Ovary (tissue), 9 donors: Measurements from ENCODE around the gene SLC13A2. TPM values are rescaled to one million over a fixed set of nuclear protein-coding genes. Genes with fewer than 3 reads are reported as not detected.
"Not testable (repeated sequence)": the region's sequence is repeated elsewhere in the genome, so short reads cannot be mapped to it uniquely, and the experiment has no call there.

Experiments
- DNase-seq, 5 donors: peaks; one replicate each; pipeline ENCODE4 v3.0.0-alpha.2; 2019 to 2020
- H3K27ac ChIP-seq, 2 donors: fragments of 200-600 bp; one replicate each; pipeline versions ENCODE4 v1.5.1 to v1.8.0; 2019 to 2022
- H3K27me3 ChIP-seq: fragments of 200-600 bp; one replicate; pipeline ENCODE4 v1.8.0; 2022
- H3K36me3 ChIP-seq: fragments of 200-600 bp; sonication (generic); one replicate; pipeline ENCODE4 v1.5.1; 2019
- H3K4me1 ChIP-seq: one replicate; pipeline ENCODE4 v1.8.1; 2013; ENCODE audit warnings: mild to moderate bottlenecking, moderate library complexity; ENCODE audit not compliant: insufficient read depth
- H3K4me3 ChIP-seq: fragments of 200-600 bp; sonication (generic); one replicate; pipeline ENCODE4 v1.5.1; 2017
- H3K9me3 ChIP-seq, 2 donors: fragments of 200-600 bp in 1 of 2; sonication (generic) in 1 of 2; one replicate each; pipeline versions ENCODE4 v1.5.1 to v1.8.1; 2013 to 2019; ENCODE audit warnings: mild to moderate bottlenecking in 1 of 2, moderate library complexity in 1 of 2
- EP300 ChIP-seq: sonication (generic); formaldehyde crosslinking; IDR thresholded peaks from one replicate; pipeline ENCODE4 v1.6.1; 2017; ENCODE audit warnings: antibody characterized with exemption
- POLR2A ChIP-seq: fragments of 450-650 bp; IDR thresholded peaks from one replicate; pipeline ENCODE4 v1.6.1; 2017; ENCODE audit warnings: antibody characterized with exemption, mild to moderate bottlenecking, moderate library complexity
- WGBS, 3 donors: extraction: QIAGEN DNeasy Blood & Tissue Kit in 1 of 3; methylation state at CpG; one replicate each; pipeline versions ENCODE4 v1.1.5 to v1.1.7; 2013 to 2017; 5-methylcytosine and 5-hydroxymethylcytosine counted together
- intact Hi-C, 4 donors: fragments of 100-400 bp; cut with DNase I; formaldehyde crosslinking; loops; one replicate each; pipeline versions ENCODE4 v1.11.0 to v1.15.1; 2022 to 2023
- polyA plus RNA-seq, 2 donors: library from polyadenylated mRNA; stranded (reverse); fragments of 200-250 nt in 1 of 2; fragments of 350-450 nt in 1 of 2; fragmentation: Illumina TruSeq in 1 of 2; extraction: RNeasy Lipid Tissue Mini Kit (QIAGEN cat#74804) in 1 of 2; gene quantifications; one replicate each; pipeline ENCODE4 v1.2.3, GENCODE V29; 2013 to 2014
- total RNA-seq, 7 donors: library from RNA; depleted of rRNA in 2 of 7; stranded (reverse); fragments of >200 nt in 2 of 7; fragmentation: NEBNext Ultra II Directional in 3 of 7; extraction: Animal tissue kit (Norgen Biotek cat#: 25700) in 3 of 7; gene quantifications; one replicate each; pipeline versions ENCODE4 v1.1.0 to v1.2.4, GENCODE V29; 2016 to 2023
- TF ChIP-seq, protein P1 (sequence below), 3 donors: fragments of 450-650 bp in 2 of 3; fragments of 200-600 bp in 1 of 3; IDR thresholded peaks; one replicate each; pipeline versions ENCODE4 v1.5.1 to v1.8.0; 2016 to 2022; ENCODE audit warnings: antibody characterized with exemption in 3 of 3, mild to moderate bottlenecking in 1 of 3
- donor health status: DM: no; HTN: no; CAD: no; lungs with moderate emphysema.
- donor health status: DM: no; HTN: no; CAD: no.
- donor health status: Bipolar disorder and iron deficiency.
- donor health status: DM: yes; HTN: yes; CAD: no.
- donor health status: DM: no; HTN: no; CAD: no.
- donor health status: DM: yes; HTN: yes; CAD: no.

The SLC13A2 gene
- total and polyA plus RNA-seq, 9 donors = 0.95 TPM; not detected in 8

DNA sequence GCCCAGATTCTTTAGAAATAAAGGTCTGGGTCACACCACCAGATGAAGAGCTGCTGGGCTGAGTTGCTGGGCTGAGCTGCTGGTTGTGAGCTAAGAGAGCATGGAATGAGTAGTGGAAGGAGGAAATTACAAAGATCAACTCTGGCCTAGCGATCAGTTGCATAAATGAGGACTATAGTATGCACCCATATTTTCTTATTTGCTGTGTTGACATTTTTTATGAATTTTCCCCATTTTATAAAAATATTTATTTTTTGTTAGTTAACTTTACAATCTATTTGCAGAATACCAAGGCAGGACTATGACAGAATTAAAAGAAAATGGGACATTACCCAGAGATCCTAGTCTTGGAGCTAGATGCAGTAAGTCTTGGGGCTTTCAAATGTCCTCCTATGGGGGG lies 23.6 kb upstream of the SLC13A2 start:
- H3K4me3 ChIP-seq = no peak overlapping the region
- intact Hi-C loops = no loop called here
- DNase-seq = no peak
- H3K36me3 ChIP-seq = no peaks in the 10 kb centered on the region
- no peaks in the 10 kb centered on the region for H3K27me3 ChIP-seq
- 89 to 94% (median 90%) methylated on average over 1 of the region's 1 CpG for WGBS, 3 donors
- no peaks in the 10 kb centered on the region for H3K4me1 ChIP-seq
- no peak for TF ChIP-seq EP300
- TF ChIP-seq, protein P1, sequence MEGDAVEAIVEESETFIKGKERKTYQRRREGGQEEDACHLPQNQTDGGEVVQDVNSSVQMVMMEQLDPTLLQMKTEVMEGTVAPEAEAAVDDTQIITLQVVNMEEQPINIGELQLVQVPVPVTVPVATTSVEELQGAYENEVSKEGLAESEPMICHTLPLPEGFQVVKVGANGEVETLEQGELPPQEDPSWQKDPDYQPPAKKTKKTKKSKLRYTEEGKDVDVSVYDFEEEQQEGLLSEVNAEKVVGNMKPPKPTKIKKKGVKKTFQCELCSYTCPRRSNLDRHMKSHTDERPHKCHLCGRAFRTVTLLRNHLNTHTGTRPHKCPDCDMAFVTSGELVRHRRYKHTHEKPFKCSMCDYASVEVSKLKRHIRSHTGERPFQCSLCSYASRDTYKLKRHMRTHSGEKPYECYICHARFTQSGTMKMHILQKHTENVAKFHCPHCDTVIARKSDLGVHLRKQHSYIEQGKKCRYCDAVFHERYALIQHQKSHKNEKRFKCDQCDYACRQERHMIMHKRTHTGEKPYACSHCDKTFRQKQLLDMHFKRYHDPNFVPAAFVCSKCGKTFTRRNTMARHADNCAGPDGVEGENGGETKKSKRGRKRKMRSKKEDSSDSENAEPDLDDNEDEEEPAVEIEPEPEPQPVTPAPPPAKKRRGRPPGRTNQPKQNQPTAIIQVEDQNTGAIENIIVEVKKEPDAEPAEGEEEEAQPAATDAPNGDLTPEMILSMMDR (IDR thresholded peaks at IDR 0.05) = no peak
- TF ChIP-seq POLR2A = no peak
- no peaks in the 10 kb centered on the region for H3K9me3 ChIP-seq
- H3K27ac ChIP-seq = no peak overlapping the region

DNA sequence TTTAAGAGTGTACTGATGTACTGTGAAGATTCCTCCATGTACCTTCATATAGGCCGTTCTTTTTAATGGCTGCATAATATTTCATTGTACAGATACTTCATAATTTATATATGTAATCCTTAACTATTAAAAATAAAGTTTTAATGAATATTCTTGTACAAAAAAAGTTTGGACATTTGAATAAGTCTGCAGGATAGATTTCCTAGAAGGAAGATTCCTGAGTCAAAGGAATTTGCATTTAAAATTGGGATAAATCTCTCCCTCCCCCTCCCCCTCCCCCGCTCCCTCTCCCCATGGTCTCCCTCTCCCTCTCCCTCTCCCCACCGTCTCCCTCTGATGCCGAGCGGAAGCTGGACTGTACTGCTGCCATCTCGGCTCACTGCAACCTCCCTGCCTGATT lies 15.6 kb upstream of the SLC13A2 start:
- H3K4me3 ChIP-seq = no peak overlapping the region
- intact Hi-C loops = no loop called here
- no peak for TF ChIP-seq POLR2A
- TF ChIP-seq EP300 = no peak
- TF ChIP-seq, protein P1 (IDR thresholded peaks at IDR 0.05) = no peak

DNA sequence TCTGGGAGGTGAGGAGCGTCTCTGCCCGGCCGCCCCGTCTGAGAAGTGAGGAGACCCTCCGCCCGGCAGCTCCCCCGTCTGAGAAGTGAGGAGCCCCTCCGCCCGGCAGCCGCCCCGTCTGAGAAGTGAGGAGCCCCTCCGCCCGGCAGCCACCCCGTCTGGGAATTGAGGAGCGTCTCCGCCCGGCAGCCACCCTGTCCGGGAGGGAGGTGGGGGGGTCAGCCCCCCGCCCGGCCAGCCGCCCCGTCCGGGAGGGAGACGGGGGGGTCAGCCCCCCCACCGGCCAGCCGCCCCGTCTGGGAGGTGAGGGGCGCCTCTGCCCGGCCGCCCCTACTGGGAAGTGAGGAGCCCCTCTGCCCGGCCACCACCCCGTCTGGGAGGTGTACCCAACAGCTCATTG lies 14.6 kb upstream of the SLC13A2 start:
- 94 to 96% (median 95%) methylated on average over 12 to 30 of the region's 32 CpGs for WGBS, 3 donors
- H3K36me3 ChIP-seq, H3K9me3 ChIP-seq, H3K4me1 ChIP-seq, H3K27ac ChIP-seq, H3K4me3 ChIP-seq, DNase-seq, intact Hi-C loops, H3K27me3 ChIP-seq: not testable (repeated sequence)

More for the DNA sequence above, 15.6 kb upstream of the SLC13A2 start:
- whole genome bisulfite sequencing, 3 donors = 87 to 89% (median 89%) methylated on average over 6 of the region's 6 CpGs
- Histone ChIP-seq H3K27me3 (no peaks in the 10 kb centered on the region), H3K4me1 (no peaks in the 10 kb centered on the region), H3K9me3 (no peaks in the 10 kb centered on the region), H3K36me3 (no peaks in the 10 kb centered on the region), H3K27ac (no peak overlapping the region)
- DNase-seq = no peak

DNA sequence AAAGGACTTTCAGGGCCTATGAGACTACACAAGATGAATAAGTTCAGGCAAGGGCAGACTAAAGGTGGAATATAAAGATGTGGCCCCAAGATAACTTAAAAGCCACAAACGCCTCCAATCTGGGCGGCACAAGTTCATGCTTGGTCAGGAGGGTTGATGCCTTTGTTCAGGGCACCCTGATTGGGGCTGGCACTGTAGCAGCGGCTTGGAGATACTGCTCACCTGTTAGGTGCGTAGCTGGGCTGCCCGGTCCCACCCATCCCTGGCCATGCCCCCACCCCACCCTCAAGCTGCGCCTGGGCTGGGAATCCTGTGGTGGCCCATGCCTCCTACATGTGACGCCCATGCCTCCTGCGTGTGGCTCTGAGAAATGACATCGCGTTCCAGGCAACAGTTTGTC lies 12.5 kb upstream of the SLC13A2 start:
- Histone ChIP-seq H3K36me3 (no peaks in the 10 kb centered on the region), H3K27me3 (no peaks in the 10 kb centered on the region), H3K27ac (no peak overlapping the region), H3K4me3 (no peak overlapping the region), H3K9me3 (no peaks in the 10 kb centered on the region), H3K4me1 (no peaks in the 10 kb centered on the region)
- TF ChIP-seq, protein P1 (IDR thresholded peaks at IDR 0.05) = no peak
- TF ChIP-seq POLR2A (no peak), EP300 (no peak)
- WGBS, 3 donors = 88 to 92% (median 89%) methylated on average over 10 of the region's 10 CpGs
- intact Hi-C loops = no loop called here
- DNase-seq = no peak

DNA sequence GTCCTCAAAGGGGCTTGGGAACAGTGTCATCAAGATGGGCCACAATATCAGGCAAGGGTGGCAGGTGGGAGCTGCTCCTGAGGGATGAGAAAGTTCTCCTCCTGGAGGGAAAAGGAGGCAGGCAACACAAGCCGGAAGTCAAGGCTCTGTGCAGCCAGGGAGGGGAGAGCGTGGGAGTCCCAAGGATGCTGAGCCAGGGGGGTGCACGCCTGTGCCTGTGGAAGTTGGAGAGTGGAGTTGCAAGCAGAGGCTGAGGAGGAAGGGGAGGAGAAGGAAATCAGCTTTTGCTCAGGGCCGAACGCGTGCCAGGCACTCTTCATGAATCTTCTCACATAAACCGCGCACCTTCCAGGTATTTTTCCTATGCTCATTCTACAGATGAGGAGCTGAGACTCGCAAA lies 7.4 kb upstream of the SLC13A2 start:
- Histone ChIP-seq H3K36me3 (no peaks in the 10 kb centered on the region), H3K27me3 (no peaks in the 10 kb centered on the region), H3K27ac (no peak overlapping the region), H3K4me3 (no peak overlapping the region), H3K4me1 (no peaks in the 10 kb centered on the region), H3K9me3 (no peaks in the 10 kb centered on the region)
- no peak for DNase-seq
- TF ChIP-seq, protein P1 (IDR thresholded peaks at IDR 0.05) = no peak
- no peak for TF ChIP-seq POLR2A
- no peak for TF ChIP-seq EP300
- WGBS, 3 donors = 13 to 24% (median 17%) methylated on average over 9 of the region's 9 CpGs
- intact Hi-C loops = no loop called here
